Vagina (tissue), 2 donors: ENCODE measurements around the gene PITPNM2.

Experiments used
- CTCF ChIP-seq, 3 experiments: fragments of 450-650 bp in 2 of 3; fragments of 200-600 bp in 1 of 3; sonication (generic) in 1 of 3; IDR thresholded peaks; one replicate each; pipeline ENCODE4 v1.5.1; 2017 to 2019; ENCODE audit warnings: antibody characterized with exemption in 3 of 3, mild to moderate bottlenecking in 2 of 3, moderate library complexity in 2 of 3
- POLR2A ChIP-seq, 2 donors: fragments of 450-650 bp; IDR thresholded peaks; one replicate each; pipeline ENCODE4 v1.6.1; 2017; ENCODE audit warnings: antibody characterized with exemption in 2 of 2, mild to moderate bottlenecking in 2 of 2, moderate library complexity in 2 of 2

- TF ChIP-seq POLR2A (IDR thresholded peaks at IDR 0.05) (no peak), CTCF (IDR thresholded peaks at IDR 0.05) (no peak)
Measured at GRCh38 chr12:123167329-123167728, 16.4 kb upstream of the PITPNM2 start.
